Peyer's patch (tissue), 4 donors: ENCODE results near the gene CTCF.

Source experiments
- CTCF ChIP-seq, 6 experiments: fragments of 450-650 bp in 4 of 6; fragments of 200-600 bp in 2 of 6; sonication (generic) in 1 of 6; IDR thresholded peaks; one replicate each; pipeline ENCODE4 v1.5.1; 2017 to 2019; ENCODE audit warnings: antibody characterized with exemption in 6 of 6, mild to moderate bottlenecking in 3 of 6, moderate library complexity in 1 of 6
- POLR2A ChIP-seq, 2 donors: fragments of 450-650 bp; IDR thresholded peaks; one replicate each; pipeline ENCODE4 v1.5.1; 2017; ENCODE audit warnings: antibody characterized with exemption in 2 of 2, mild to moderate bottlenecking in 2 of 2, moderate library complexity in 2 of 2

GRCh38 chr16:67545665-67546024, 16.7 kb upstream of the CTCF start:
- TF ChIP-seq CTCF (IDR thresholded peaks at IDR 0.05), result no peak
- TF ChIP-seq POLR2A (IDR thresholded peaks at IDR 0.05), result no peak
